ENCODE results near the gene COX6B2.
"Not testable (repeated sequence)": the region's sequence is repeated elsewhere in the genome, so short reads cannot be mapped to it uniquely, and the experiment has no call there.

The COX6B2 gene

DNA sequence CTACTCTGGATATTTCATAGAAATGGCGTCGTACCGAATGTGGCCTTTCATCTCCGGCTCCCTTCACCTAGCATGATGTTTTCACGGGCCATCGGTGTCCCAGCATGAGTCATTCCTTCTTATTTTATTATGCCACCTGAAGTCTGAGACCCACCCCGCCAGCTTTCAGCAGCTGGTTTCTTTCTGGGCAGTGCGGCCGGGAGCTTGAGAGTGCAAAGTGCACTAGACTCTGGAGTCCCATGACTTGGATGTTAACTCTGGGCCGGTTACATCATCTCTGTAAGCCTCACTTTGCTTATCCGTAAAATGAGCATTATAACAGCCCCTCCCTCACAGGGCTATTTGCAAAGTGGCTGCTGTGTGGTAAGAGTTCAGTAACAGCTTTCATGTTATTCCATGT lies 20.6 kb downstream of the COX6B2 start:
- TF ChIP-seq, protein P1, sequence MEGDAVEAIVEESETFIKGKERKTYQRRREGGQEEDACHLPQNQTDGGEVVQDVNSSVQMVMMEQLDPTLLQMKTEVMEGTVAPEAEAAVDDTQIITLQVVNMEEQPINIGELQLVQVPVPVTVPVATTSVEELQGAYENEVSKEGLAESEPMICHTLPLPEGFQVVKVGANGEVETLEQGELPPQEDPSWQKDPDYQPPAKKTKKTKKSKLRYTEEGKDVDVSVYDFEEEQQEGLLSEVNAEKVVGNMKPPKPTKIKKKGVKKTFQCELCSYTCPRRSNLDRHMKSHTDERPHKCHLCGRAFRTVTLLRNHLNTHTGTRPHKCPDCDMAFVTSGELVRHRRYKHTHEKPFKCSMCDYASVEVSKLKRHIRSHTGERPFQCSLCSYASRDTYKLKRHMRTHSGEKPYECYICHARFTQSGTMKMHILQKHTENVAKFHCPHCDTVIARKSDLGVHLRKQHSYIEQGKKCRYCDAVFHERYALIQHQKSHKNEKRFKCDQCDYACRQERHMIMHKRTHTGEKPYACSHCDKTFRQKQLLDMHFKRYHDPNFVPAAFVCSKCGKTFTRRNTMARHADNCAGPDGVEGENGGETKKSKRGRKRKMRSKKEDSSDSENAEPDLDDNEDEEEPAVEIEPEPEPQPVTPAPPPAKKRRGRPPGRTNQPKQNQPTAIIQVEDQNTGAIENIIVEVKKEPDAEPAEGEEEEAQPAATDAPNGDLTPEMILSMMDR (IDR thresholded peaks at IDR 0.05; ENCODE audit: low read depth, low read length): no peak
- no peak for DNase-seq (ENCODE audit: extremely low read depth, low read depth)

DNA sequence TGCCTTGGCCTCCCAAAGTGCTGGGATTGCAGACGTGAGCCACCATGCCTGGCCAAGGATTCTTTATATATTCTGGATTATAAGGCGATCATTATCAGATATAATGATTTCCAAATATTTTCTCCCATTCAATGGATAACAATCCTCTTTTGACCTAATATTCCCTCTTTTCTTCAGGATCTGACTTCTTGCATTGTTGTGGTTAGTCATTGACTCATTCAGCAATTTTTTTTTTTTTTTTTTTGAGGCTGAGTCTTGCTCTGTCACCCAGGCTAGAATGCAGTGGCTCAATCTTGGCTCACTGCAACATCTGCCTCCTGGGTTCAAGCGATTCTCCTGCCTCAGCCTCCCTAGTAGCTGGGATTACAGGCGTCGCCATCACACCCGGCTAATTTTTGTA lies 24.7 kb downstream of the COX6B2 start:
- not testable (repeated sequence) for DNase-seq (ENCODE audit: extremely low read depth, low read depth)

DNA sequence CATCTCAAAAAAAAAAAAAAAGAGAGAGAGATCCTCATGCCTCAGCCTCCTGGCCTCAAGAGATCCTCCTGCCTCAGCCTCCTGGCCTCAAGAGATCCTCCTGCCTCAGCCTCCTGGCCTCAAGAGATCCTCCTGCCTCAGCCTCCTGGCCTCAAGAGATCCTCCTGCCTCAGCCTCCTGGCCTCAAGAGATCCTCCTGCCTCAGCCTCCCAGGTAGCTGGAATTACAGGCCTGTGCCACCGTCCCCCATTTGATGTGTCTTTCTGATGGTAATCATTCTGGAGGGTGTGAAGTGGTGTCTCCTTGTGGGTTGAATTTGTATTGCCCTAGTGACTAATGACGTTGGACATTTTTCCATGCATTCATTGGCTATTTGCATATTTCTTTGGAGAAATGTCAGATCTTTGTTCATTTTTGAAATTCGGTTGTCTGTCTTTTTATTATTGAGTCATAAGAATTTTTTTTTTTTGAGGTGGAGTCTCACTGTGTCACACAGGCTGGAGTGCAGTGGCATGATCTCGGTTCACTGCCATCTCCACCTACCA lies 25.7 kb downstream of the COX6B2 start:
- DNase-seq (ENCODE audit: extremely low read depth, low read depth): not testable (repeated sequence)

DNA sequence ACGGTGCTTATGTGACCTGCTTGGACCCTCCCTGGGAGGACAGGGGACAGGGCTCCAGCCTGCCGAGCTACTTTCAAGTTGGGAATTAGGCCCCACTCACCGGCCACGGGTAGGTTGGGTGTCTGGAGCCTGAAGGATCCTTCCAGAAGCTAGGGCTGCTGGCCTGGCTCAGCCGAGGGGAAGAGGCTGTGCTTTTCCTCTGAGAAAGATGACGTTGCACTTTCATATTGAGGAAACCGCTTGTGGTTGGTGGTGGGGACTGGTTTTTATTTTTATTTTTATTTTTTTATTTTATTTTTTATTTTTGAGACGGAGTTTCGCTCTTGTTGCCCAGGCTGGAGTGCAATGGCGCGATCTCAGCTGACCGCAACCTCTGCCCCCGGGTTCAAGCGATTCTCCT lies 29.3 kb downstream of the COX6B2 start, which contains the start of gene TMEM150B:
TSS of gene TMEM150B (minus strand) at position 170 of the 400 bp plus-strand sequence. CDS start 4,305 bp downstream, outside the sequence.
- DNase-seq (ENCODE audit: extremely low read depth, low read depth): no peak
- TF ChIP-seq, protein P1 (IDR thresholded peaks at IDR 0.05; ENCODE audit: low read depth, low read length): no peak

DNA sequence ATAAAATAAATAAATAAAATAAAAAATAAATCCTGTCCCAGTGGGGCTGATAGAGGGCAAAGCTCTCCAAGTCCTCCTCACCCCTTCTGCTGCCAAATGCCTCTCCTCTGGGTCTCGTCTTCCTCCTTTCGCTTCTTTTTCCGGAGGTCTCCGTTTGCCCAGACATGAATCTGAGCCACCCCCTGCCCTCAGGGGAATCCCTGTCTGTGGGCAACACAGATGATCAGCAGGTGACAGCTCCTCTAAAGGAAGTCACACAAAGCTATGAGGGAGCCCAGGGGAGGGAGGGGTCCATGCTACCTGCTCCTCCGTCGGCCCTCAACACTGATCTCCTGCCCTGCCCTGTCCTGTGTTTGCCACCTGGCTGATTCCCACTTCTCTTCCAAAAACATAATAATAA lies 29.9 kb downstream of the COX6B2 start:
- TF ChIP-seq, protein P1 (IDR thresholded peaks at IDR 0.05; ENCODE audit: low read depth, low read length): no peak
- DNase-seq (ENCODE audit: extremely low read depth, low read depth): no peak

DNA sequence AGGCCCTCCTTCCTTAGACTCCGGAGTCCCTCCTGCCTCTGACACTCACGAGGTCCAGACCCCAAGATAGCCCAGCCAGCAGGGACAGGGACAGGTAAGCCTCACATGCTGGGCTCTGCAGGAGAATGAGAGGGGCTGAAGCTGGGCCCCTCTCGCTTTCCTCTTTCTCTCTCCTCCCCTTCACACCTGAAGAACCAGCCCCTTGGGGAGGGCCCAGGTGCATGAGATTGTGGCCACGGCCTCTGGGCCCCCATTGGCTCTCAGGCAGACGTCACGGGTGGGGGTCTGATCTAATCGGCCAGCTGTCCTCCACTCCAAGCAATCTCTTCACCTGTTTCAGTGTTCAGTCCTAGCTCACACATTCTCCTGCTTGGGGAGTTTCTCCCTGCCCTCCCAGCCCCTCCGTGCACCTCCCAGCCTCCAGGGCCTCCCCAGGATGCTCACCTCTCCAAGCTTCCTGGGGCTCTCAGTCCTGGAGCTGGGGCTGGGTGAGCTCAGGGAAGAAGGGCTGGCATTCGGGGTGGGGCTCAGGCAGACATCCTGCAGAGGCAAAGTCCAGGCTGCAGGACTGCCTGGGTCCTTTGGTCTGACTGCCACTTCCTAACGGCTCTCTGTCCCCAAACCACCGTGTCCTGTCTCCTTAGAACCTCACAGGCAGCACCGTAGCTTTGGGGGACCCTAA lies 32.2 kb downstream of the COX6B2 start:
- TF ChIP-seq, protein P1 (IDR thresholded peaks at IDR 0.05; ENCODE audit: low read depth, low read length): no peak
- DNase-seq (ENCODE audit: extremely low read depth, low read depth): no peak

DNA sequence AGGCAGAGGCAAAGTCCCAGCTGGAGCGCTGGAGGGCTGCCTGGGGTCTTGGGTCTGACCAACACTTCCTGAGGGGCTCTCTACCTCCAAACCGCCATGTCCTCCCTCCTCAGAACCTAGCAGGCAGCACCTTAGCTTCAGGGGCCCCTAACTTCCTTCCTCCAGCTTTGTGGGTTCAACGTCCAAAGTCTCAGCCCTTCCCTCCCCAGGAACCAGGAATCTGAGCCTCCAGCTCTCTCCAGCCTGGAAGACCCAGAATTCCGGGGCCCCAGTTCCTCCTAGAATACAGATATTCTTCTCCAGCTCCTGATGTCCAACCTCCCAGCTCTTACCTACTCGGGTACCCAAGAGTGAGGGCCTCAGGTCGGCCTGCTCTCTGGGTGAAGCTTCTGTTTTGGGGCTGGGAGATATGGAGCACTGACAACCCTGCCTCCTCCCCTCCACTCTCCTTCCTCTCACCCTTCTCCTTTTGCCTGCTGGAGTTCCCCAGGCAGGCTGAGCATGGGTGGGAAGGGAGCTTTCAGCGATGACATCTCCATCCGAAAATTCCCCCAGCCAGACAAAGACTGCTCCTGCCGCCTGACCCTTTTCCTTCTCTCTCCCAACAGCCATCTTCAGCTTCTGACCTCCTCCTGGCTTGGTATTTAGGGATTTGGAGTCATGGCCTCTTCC lies 32.9 kb downstream of the COX6B2 start:
- no peak for DNase-seq (ENCODE audit: extremely low read depth, low read depth)

DNA sequence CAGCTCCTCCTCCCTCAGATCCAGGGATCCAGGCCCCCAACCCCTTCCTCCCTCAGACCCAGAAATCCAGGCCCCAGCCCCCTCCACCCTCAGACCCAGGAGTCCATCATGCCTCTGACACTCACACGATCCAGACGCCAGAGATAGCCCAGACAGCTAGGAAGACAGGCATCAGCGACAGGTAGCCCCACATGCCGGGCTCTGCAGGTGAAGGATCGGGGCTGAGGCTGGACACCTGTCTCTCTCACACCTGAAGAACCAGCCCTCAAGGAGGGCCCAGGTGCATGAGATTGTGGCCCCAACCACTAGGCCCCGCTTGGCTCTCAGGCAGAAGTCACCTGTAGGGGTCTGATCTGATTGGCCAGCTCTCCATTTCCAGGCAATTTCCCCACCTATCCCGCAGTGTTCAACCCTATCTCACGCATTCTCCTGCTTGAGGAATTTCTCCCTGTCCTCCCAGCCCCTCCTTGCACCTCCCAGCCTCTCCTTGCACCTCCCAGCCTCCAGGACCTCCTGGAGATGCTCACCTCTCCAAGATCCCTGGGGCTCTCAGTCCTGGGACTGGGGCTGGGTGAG lies 33.6 kb downstream of the COX6B2 start:
- DNase-seq (ENCODE audit: extremely low read depth, low read depth): no peak
- TF ChIP-seq, protein P1 (IDR thresholded peaks at IDR 0.05; ENCODE audit: low read depth, low read length): no peak

More for the DNA sequence above, 32.9 kb downstream of the COX6B2 start:
- TF ChIP-seq, protein P1 (IDR thresholded peaks at IDR 0.05; ENCODE audit: low read depth, low read length): no peak

Measured in AG09319 (cell line).